AG04450 (cell line): ENCODE measurements around the gene GNB3. TPM values are rescaled to one million over a fixed set of nuclear protein-coding genes. Genes with fewer than 3 reads are reported as not detected.
"Not testable (repeated sequence)": the region's sequence is repeated elsewhere in the genome, so short reads cannot be mapped to it uniquely, and the experiment has no call there.

ENCODE experiments used
- CTCF ChIA-PET: fragments of 300-600, 350-600 bp; formaldehyde crosslinking; extraction: SDS; loops from one replicate; lab custom pipeline; 2022; ENCODE audit warnings: antibody characterized with exemption, inconsistent platforms; lab: Charles Lee
- POLR2A ChIA-PET: fragments of 350-600 bp; formaldehyde crosslinking; extraction: SDS; loops from one replicate; lab custom pipeline; 2021; ENCODE audit warnings: antibody characterized with exemption, inconsistent platforms; lab: Yijun Ruan, JAX
- DNase-seq: peaks from one replicate; pipeline ENCODE4 v3.0.0-alpha.2; 2011; ENCODE audit warnings: low read depth, low spot score
- H3K27ac ChIP-seq: one replicate; pipeline ENCODE4 v1.5.1; 2012; ENCODE audit warnings: low read depth, low read length, control low read depth
- H3K27me3 ChIP-seq: one replicate; pipeline ENCODE4 v1.6.0; 2012; ENCODE audit warnings: low read length; ENCODE audit not compliant: control insufficient read depth, insufficient read depth
- H3K4me3 ChIP-seq: 2 replicates; pipeline ENCODE4 v1.5.1; 2011; ENCODE audit warnings: mild to moderate bottlenecking, low read depth, low read length, control low read depth
- H3K9me3 ChIP-seq: 2 replicates; pipeline ENCODE4 v1.5.1; 2012; ENCODE audit warnings: low read length; ENCODE audit not compliant: control insufficient read depth, insufficient read depth
- polyA plus RNA-seq: library from polyadenylated mRNA; depleted of rRNA; stranded (reverse); fragments of >200 nt; gene quantifications from 2 replicates; pipeline ENCODE4 v1.2.3, GENCODE V29; 2011
- TF ChIP-seq, protein P1 (sequence below): IDR thresholded peaks from 2 replicates; pipeline ENCODE4 v1.5.1; 2011; ENCODE audit warnings: low read depth, low read length, control low read depth, inconsistent platforms

The GNB3 gene
- polyA plus RNA-seq, 1 experiment, result 3.6 TPM

DNA sequence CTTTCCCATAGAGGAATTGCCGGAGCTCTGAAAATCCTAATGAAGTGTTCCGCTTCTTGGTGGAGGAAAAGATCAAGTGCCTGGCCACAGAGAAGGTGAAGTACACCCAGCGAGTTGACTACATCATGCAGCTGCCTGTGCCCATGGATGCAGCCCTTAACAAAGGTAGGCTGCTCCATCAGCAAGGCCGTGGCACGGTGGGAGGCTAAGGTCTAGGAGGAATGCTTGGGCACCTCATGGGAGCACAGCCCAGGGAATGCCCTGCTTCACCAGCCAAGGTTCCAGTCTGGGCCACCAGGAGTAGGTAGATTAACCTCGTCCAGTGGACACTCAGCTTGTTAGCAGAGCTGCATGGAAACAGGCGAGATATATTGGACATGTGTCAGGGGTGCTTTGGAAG, 20.2 kb downstream of the GNB3 start:
- Histone ChIP-seq H3K27ac (no peak overlapping the region), H3K27me3 (no peaks in the 10 kb centered on the region), H3K9me3 (no peaks in the 10 kb centered on the region), H3K4me3 (no peak overlapping the region)
- TF ChIP-seq, protein P1, sequence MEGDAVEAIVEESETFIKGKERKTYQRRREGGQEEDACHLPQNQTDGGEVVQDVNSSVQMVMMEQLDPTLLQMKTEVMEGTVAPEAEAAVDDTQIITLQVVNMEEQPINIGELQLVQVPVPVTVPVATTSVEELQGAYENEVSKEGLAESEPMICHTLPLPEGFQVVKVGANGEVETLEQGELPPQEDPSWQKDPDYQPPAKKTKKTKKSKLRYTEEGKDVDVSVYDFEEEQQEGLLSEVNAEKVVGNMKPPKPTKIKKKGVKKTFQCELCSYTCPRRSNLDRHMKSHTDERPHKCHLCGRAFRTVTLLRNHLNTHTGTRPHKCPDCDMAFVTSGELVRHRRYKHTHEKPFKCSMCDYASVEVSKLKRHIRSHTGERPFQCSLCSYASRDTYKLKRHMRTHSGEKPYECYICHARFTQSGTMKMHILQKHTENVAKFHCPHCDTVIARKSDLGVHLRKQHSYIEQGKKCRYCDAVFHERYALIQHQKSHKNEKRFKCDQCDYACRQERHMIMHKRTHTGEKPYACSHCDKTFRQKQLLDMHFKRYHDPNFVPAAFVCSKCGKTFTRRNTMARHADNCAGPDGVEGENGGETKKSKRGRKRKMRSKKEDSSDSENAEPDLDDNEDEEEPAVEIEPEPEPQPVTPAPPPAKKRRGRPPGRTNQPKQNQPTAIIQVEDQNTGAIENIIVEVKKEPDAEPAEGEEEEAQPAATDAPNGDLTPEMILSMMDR, result no peak
- DNase-seq, result no peak
- CTCF ChIA-PET, result interaction anchor here (1.1 kb wide), 1 partner anchor 9 kb away, joined by 4 read pairs; no protein-coding TSS in a partner anchor
- POLR2A ChIA-PET, result interaction anchor here (1.0 to 1.1 kb wide), 2 partner anchors 8 to 12 kb away, joined by 3 to 4 read pairs; partner anchors contain the start of gene SPSB2

DNA sequence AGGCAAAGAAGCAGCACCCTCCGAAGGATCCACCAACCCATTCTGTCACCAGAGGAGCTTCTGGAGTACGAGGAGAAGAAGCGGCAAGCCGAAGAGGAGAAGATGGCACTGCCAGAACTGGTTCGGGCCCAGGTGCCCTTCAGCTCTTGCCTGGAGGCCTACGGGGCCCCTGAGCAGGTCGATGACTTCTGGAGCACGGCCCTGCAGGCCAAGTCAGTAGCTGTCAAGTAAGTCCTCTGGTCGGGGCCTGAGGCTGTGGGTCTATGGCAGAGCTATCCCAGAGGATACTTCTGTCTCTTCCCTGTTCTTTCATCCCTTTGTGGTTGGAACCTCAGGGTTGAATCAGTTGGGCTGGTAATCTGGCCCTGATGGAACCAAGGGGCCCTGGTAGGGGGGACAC, 20.7 kb downstream of the GNB3 start:
- Histone ChIP-seq H3K9me3 (no peaks in the 10 kb centered on the region), H3K27ac (no peak overlapping the region), H3K4me3 (no peak overlapping the region), H3K27me3 (no peaks in the 10 kb centered on the region)
- CTCF ChIA-PET, result interaction anchor here (1.1 kb wide), 1 partner anchor 8 kb away, joined by 4 read pairs; no protein-coding TSS in a partner anchor
- TF ChIP-seq, protein P1, result no peak
- DNase-seq, result no peak
- POLR2A ChIA-PET, result interaction anchor here (1.0 to 1.1 kb wide), 2 partner anchors 9 to 12 kb away, joined by 3 to 4 read pairs; partner anchors contain the start of gene SPSB2

DNA sequence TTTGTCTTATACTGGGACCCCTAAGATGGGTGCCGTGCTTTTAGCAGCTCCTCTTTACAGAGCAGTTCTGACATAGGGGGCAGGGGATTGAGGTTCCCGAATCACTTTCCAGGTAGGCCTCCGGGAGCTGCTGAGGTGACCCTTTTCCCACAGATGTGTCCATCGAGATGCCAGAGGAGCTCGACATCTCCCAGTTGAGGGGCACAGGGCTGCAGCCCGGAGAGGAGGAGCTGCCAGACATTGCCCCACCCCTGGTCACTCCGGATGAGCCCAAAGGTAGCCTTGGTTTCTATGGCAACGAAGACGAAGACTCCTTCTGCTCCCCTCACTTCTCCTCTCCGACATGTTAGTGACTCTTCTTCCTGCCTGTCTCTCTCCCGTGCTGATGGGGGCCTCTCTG, 22.3 kb downstream of the GNB3 start:
- H3K27ac ChIP-seq, result no peak overlapping the region
- no peaks in the 10 kb centered on the region for H3K9me3 ChIP-seq
- TF ChIP-seq, protein P1, result no peak
- CTCF ChIA-PET, result no interaction called here
- DNase-seq, result no peak
- H3K27me3 ChIP-seq, result no peaks in the 10 kb centered on the region
- no peak overlapping the region for H3K4me3 ChIP-seq
- POLR2A ChIA-PET, result no interaction called here

DNA sequence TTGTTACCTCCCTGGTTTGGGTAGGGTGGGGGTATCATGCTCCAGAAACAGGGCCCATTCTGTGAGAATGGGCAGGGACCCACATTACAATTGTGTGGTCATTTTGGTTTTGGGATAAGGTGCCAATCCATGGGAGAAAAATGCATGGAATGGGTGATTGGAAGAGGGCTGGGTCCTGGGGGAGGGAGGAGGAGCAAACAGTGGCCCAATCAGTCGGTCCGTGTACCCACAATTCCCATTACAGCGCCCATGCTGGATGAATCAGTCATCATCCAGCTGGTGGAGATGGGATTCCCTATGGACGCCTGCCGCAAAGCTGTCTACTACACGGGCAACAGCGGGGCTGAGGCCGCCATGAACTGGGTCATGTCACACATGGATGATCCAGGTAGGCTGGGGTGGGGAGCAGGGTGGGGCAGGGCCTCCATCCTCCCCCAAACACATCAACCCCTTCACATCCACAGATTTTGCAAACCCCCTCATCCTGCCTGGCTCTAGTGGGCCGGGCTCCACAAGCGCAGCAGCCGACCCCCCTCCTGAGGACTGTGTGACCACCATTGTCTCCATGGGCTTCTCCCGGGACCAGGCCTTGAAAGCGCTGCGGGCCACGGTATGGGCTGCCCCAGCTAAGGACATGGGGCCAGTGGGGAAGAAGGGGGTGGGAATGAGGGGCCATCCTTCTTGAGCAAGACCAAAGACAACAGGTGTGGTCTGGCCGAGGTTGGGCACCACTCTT, 23.0 kb downstream of the GNB3 start:
- H3K27ac ChIP-seq, result no peak overlapping the region
- POLR2A ChIA-PET, result interaction anchor here (4.8 kb wide), 1 partner anchor 12 kb away, joined by 57 read pairs; the partner anchor contains the start of genes CDCA3 and USP5
- no peak for DNase-seq

DNA sequence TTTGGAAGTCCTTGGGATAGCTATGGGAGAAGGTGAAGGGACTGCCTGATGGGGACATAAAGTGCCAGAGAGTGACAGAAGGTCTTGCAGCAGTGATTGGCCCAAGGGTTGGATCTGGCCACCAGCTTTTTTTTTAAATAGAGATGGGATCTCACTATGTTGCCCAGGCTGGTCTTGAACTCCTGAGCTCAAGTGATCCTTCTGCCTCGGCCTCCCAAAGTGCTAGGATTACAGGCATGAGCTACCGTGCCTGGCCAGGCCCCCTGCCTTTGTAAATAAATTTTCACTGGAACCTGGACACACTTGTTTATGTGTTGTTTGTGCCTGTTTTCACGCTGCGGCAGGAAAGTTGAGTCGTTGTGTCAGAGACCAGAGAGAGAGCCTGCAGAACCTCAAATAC, 24.6 kb downstream of the GNB3 start:
- ChIA-PET POLR2A (interaction anchor here (0.6 to 4.8 kb wide), 2 partner anchors 13 to 115 kb away, joined by 3 to 57 read pairs; partner anchors contain the start of genes CDCA3 and USP5), CTCF (interaction anchor here (0.5 to 1.1 kb wide), 2 partner anchors 71 to 99 kb away, joined by 3 to 4 read pairs; no protein-coding TSS in a partner anchor)
- not testable (repeated sequence) for H3K9me3 ChIP-seq, H3K4me3 ChIP-seq, DNase-seq, H3K27ac ChIP-seq, H3K27me3 ChIP-seq

More for the DNA sequence above, 23.0 kb downstream of the GNB3 start:
- H3K4me3 ChIP-seq, result no peak overlapping the region
- no peaks in the 10 kb centered on the region for H3K27me3 ChIP-seq
- CTCF ChIA-PET, result interaction anchor here (0.6 kb wide), 1 partner anchor 315 kb away, joined by 3 read pairs; no protein-coding TSS in a partner anchor
- TF ChIP-seq, protein P1, result no peak
- H3K9me3 ChIP-seq, result no peaks in the 10 kb centered on the region
